Duodenal mucosa (tissue), 2 donors: Measurements from ENCODE around the gene MAGI2.

Source experiments
- H3K27ac ChIP-seq: one replicate; pipeline ENCODE4 v1.7.0; 2013; ENCODE audit warnings: low read depth, low read length
- H3K27me3 ChIP-seq, 2 donors: one replicate each; pipeline ENCODE4 v1.7.0; 2013; ENCODE audit warnings: low read length in 2 of 2, control low read depth in 1 of 2; ENCODE audit not compliant: insufficient read depth in 2 of 2, control insufficient read depth in 1 of 2
- H3K36me3 ChIP-seq, 2 donors: one replicate each; pipeline ENCODE4 v1.7.0; 2013; ENCODE audit warnings: low read length in 2 of 2, control low read depth in 1 of 2; ENCODE audit not compliant: insufficient read depth in 2 of 2, control insufficient read depth in 1 of 2
- H3K4me1 ChIP-seq, 2 donors: one replicate each; pipeline ENCODE4 v1.7.0; 2013; ENCODE audit warnings: low read length in 2 of 2, control low read depth in 1 of 2; ENCODE audit not compliant: insufficient read depth in 2 of 2, control insufficient read depth in 1 of 2
- H3K4me3 ChIP-seq, 2 donors: one replicate each; pipeline ENCODE4 v1.7.0; 2013; ENCODE audit warnings: low read length in 2 of 2, low read depth in 1 of 2
- H3K9ac ChIP-seq, 2 donors: one replicate each; pipeline ENCODE4 v1.7.0; 2013; ENCODE audit warnings: low read length in 2 of 2, low read depth in 1 of 2
- H3K9me3 ChIP-seq, 2 donors: one replicate each; pipeline ENCODE4 v1.7.0; 2013; ENCODE audit warnings: low read length in 2 of 2, control low read depth in 1 of 2; ENCODE audit not compliant: control insufficient read depth in 1 of 2

Gene MAGI2

DNA sequence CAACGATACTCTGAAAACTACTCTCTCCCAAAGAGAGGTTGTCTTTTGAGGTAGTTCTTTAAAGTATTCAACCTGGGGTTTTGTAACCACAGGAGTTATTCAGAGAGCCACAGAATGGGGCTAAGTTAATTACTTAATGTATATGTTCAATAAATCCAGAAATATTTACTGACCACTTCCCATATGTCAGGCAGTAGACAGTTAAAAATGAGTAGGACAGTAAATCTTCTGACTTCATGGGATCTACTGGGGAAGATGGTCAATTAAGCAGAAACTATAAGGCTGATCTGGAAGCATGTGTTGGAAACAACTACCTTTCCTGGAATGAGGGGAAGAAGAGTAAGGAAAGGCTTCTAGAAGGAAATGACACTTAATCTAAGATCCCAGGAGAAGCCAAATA lies 167.7 kb downstream of the MAGI2 start:
- Histone ChIP-seq H3K36me3 (no peaks in the 10 kb centered on the region), H3K9me3 (no peaks in the 10 kb centered on the region), H3K9ac (no peak overlapping the region)

DNA sequence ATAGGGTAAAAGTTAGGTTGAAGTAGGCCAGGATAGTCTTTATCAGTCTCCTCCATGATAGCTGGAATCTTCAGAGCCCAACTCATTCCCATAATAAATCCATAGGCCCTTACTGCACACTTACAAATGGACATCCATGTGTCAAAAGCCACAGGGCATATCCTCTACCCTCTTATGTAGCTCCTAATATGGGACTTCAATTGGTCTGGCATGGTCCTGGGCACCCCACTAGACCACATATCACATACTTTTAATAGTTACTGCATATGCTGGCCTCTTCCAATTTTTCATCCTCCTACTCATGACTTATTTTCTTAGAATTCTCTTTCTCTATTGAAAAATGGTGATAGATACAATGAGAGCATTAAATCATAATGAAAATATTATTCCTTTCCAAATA lies 169.3 kb downstream of the MAGI2 start:
- no peaks in the 10 kb centered on the region for H3K4me1 ChIP-seq
- no peaks in the 10 kb centered on the region for H3K9me3 ChIP-seq
- no peaks in the 10 kb centered on the region for H3K36me3 ChIP-seq
- no peak overlapping the region for H3K9ac ChIP-seq
- no peak overlapping the region for H3K4me3 ChIP-seq
- H3K27me3 ChIP-seq = no peaks in the 10 kb centered on the region
- no peak overlapping the region for H3K27ac ChIP-seq

More for the DNA sequence above, 167.7 kb downstream of the MAGI2 start:
- no peaks in the 10 kb centered on the region for H3K4me1 ChIP-seq
- H3K27ac ChIP-seq = no peak overlapping the region
- H3K27me3 ChIP-seq = no peaks in the 10 kb centered on the region
- H3K4me3 ChIP-seq = no peak overlapping the region

DNA sequence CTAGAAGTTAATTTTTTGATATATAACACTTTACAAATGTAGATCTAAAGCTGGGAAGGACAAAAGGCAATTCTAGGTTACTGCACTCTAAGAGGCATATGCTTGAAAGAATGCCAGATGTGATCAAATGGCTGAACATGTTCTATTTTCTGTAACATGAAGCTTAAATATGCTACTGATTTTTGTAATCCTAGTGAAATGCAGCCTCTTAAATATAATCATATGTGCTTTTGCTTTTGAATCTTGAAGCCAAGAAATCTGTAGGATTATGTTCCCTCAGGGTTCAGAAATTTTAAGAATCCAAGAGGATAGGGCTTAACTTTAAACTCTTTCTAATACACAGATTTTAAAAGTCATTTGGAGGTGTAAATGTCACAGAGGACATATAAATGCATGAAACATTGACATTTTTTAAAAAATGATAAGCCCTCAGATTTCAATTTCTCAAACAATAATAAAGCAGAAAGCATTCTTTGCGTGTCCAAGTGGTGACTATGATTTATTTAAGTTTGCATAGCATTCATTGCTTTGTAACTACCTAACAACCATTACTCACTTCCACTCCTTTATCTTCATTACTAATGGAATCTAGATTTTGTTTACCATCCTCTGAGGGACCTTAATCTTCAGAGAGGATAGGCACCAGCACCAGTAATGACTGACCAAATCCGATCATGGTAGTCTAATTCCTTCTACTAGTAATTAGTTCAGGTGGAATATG lies 170.4 kb downstream of the MAGI2 start:
- no peaks in the 10 kb centered on the region for H3K36me3 ChIP-seq
- H3K9me3 ChIP-seq = no peaks in the 10 kb centered on the region
- no peak overlapping the region for H3K27ac ChIP-seq
- H3K9ac ChIP-seq = no peak overlapping the region
- H3K4me1 ChIP-seq = no peaks in the 10 kb centered on the region
- no peak overlapping the region for H3K4me3 ChIP-seq
- no peaks in the 10 kb centered on the region for H3K27me3 ChIP-seq

DNA sequence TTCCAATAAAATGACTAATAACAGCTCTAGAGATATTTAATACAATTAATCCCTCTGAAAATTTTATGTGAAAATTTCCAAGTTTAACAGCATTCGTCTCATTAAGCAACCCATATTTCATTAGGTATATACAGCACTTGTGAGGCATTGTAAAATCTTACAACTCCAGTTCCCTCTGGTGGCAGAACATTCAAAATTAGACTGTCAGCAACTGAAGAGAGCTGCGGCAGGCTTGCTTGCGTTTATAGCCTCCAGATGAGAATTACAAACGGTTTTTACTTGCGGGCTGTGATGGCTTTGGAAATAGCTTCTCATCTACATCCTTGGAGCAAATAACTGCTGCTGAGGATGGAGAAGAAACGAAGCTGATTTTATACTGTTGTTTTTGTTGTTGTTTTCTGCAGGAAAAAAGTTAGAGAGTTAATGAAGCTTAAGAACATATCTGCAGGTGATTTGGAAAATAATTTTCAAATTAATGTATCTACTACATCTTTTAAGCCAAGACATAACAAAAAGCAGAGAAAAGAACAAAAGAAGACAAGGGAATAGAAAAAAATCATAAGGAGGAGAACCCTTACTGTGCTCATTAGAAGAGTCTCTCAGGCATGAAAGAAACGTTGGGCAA lies 171.3 kb downstream of the MAGI2 start:
- no peak overlapping the region for H3K4me3 ChIP-seq

DNA sequence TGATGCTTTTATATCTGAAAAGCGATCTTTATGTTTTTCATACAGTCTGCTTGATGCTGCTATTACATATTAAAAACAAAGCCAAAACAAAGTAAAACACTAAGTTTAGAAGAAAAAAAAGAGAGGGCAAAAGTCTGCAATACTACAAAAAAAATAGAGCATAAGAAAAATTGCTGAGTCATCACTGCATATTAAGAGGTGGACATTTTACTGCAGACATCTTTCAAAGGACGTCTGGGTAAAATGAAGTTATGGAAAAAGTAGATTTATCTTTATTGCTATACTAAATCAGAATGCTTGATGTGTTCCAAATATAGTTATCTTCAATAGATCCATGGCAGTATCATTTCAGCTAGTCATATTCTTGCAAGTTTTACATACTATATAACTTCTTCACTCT lies 172.0 kb downstream of the MAGI2 start:
- no peaks in the 10 kb centered on the region for H3K27me3 ChIP-seq
- no peak overlapping the region for H3K27ac ChIP-seq
- no peaks in the 10 kb centered on the region for H3K4me1 ChIP-seq
- H3K36me3 ChIP-seq = no peaks in the 10 kb centered on the region
- H3K9ac ChIP-seq = no peak overlapping the region
- H3K9me3 ChIP-seq = no peaks in the 10 kb centered on the region
- H3K4me3 ChIP-seq = no peak overlapping the region

More for the DNA sequence above, 171.3 kb downstream of the MAGI2 start:
- no peaks in the 10 kb centered on the region for H3K9me3 ChIP-seq
- no peaks in the 10 kb centered on the region for H3K4me1 ChIP-seq
- H3K36me3 ChIP-seq = no peaks in the 10 kb centered on the region
- no peaks in the 10 kb centered on the region for H3K27me3 ChIP-seq
- H3K27ac ChIP-seq = no peak overlapping the region
- H3K9ac ChIP-seq = no peak overlapping the region

DNA sequence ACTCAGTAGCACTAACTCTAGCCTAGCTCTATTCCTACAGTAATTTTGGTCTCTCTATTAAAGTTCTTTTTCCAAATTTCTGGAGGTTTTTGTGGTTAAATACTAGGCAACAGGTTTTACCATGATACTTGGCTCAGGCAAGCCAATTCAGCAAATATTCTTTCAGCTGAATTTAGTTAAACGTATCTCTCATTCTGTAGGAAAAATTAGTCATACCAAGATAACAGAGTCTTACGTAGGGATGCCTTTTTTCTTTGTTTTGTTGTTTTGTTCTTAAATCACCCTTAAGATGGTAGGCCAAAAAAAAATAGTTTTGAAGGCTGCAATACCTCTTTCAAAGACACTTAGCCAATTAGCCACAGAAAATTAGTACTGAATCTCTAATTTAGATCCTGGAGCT lies 180.5 kb downstream of the MAGI2 start:
- no peaks in the 10 kb centered on the region for H3K9me3 ChIP-seq

DNA sequence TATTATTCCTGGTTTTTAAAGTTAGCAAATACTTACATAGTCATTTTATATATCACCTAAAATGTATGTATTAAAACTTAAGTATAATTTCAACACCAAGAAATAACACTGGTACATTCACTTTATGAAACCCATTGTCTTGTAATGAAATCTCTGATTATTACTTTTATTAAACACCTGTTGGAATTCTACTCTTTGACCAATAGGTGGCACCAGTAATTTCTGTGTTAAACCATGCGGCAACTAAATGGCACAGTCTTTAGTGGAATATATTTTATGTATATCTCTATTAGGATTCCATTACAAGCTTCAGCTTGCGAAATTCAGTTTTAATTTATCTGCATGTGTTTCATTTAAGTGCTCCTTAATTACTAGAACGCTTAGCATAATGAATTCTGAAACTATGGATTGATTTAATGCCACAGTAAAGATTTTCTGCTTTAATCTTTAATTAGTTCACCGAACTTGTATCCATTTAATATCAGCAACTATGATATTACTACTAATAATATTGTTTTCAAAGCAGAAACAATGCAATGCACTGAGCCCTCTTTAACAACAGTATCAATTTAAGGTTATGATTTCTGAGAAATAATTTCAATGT lies 181.3 kb downstream of the MAGI2 start:
- Histone ChIP-seq H3K9ac (no peak overlapping the region), H3K4me3 (no peak overlapping the region), H3K27me3 (no peaks in the 10 kb centered on the region), H3K4me1 (no peaks in the 10 kb centered on the region), H3K9me3 (no peaks in the 10 kb centered on the region), H3K27ac (no peak overlapping the region), H3K36me3 (no peaks in the 10 kb centered on the region)

More for the DNA sequence above, 180.5 kb downstream of the MAGI2 start:
- no peaks in the 10 kb centered on the region for H3K27me3 ChIP-seq
- H3K9ac ChIP-seq = no peak overlapping the region
- H3K36me3 ChIP-seq = no peaks in the 10 kb centered on the region
- H3K27ac ChIP-seq = no peak overlapping the region
- H3K4me3 ChIP-seq = no peak overlapping the region
- no peaks in the 10 kb centered on the region for H3K4me1 ChIP-seq

DNA sequence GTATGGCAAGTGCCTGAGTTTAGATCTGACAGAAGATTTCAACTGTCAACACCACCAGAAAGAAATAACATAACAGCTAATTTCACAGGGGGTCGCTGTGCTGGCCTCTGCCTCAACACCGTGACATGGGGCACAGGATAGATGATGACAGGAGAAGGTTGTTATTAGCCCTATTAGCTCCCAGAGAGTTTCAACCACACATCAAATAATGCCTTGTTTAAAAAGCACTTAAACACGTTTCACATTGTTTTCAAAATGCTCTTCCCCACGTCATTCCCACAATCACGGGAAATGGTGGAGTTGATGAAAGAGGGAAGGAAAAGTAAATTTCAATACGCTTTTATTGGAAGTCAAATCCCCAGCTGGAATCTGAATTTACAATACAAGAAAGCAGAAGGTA lies 184.7 kb downstream of the MAGI2 start:
- H3K9me3 ChIP-seq = no peaks in the 10 kb centered on the region
- no peaks in the 10 kb centered on the region for H3K27me3 ChIP-seq
- no peaks in the 10 kb centered on the region for H3K36me3 ChIP-seq
- H3K9ac ChIP-seq = no peak overlapping the region
- no peak overlapping the region for H3K27ac ChIP-seq
- H3K4me1 ChIP-seq = no peaks in the 10 kb centered on the region
- no peak overlapping the region for H3K4me3 ChIP-seq

DNA sequence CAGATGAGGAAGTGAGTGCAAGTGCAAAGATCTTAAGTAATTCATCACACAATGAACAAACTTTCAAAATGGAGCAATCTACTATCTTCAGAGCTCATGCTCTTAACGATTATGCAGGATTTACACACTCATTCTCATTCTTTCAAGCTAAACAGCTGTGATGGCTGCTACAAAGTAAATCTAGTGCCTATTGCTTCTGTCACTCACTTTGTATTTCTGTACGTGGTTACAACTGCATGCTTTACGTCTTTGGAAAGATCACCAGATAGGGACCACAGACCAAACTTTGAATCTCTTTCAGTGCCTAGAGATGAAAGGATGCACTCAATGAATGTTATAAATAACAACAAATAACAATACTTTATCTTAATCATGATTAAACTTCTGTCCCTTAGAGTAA lies 194.6 kb downstream of the MAGI2 start:
- no peaks in the 10 kb centered on the region for H3K36me3 ChIP-seq
- H3K4me3 ChIP-seq = no peak overlapping the region
- H3K9ac ChIP-seq = no peak overlapping the region
- no peaks in the 10 kb centered on the region for H3K9me3 ChIP-seq
- no peaks in the 10 kb centered on the region for H3K4me1 ChIP-seq
- H3K27me3 ChIP-seq = no peaks in the 10 kb centered on the region
- H3K27ac ChIP-seq = no peak overlapping the region

DNA sequence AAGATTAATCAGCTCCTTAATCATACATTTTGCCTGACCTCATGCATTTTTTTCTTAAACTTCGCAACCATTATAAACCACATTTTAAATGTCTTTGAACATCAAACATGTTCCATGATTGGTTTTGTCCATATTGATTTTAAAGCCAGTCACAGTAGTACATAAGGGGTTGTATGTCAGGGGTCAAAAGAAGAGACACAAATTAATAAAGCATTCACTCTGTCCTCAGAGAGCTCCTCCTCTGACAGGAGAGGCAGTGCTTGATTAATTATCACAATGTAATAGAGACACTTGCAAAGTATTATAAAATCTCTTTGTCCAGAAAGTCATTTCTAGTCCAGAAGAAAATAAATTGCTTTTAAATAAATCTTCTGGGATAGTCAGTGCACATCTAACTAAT lies 195.5 kb downstream of the MAGI2 start:
- Histone ChIP-seq H3K27me3 (no peaks in the 10 kb centered on the region), H3K9ac (no peak overlapping the region), H3K36me3 (no peaks in the 10 kb centered on the region), H3K9me3 (no peaks in the 10 kb centered on the region), H3K4me1 (no peaks in the 10 kb centered on the region), H3K27ac (no peak overlapping the region), H3K4me3 (no peak overlapping the region)
